Measurements from ENCODE around the gene REG4.
"Not testable (repeated sequence)": the region's sequence is repeated elsewhere in the genome, so short reads cannot be mapped to it uniquely, and the experiment has no call there.

Gene REG4

GRCh38 chr1:119811387-119811786 is at the start of gene REG4:
REG4 (minus strand) TSS chr1:119811460; CDS start chr1:119808769, 2,691 bp downstream.
- no peak for DNase-seq (ENCODE audit: low spot score)

- no peak for DNase-seq (ENCODE audit: low spot score)
These were observed 48.4 kb upstream of the REG4 start for GRCh38 chr1:119859647-119860046.

GRCh38 chr1:119858556-119859214 is 47.4 kb upstream of the REG4 start:
- DNase-seq (ENCODE audit: low spot score) = not testable (repeated sequence)

GRCh38 chr1:119858126-119858525 is 46.9 kb upstream of the REG4 start:
- DNase-seq (ENCODE audit: low spot score) = no peak

- no peak for DNase-seq (ENCODE audit: low spot score)
These were observed 41.9 kb upstream of the REG4 start for GRCh38 chr1:119853155-119853554.

GRCh38 chr1:119844206-119844605 is 32.9 kb upstream of the REG4 start:
- not testable (repeated sequence) for DNase-seq (ENCODE audit: low spot score)

- DNase-seq (ENCODE audit: low spot score) = no peak
These were observed 30.0 kb upstream of the REG4 start for GRCh38 chr1:119841306-119841705.

GRCh38 chr1:119840745-119841144 is 29.5 kb upstream of the REG4 start:
- no peak for DNase-seq (ENCODE audit: low spot score)

- no peak for DNase-seq (ENCODE audit: low spot score)
These were observed 27.0 kb upstream of the REG4 start for GRCh38 chr1:119838236-119838635.

GRCh38 chr1:119834990-119835389 is 23.7 kb upstream of the REG4 start:
- DNase-seq (ENCODE audit: low spot score) = no peak

- DNase-seq (ENCODE audit: low spot score) = no peak
These were observed 19.8 kb upstream of the REG4 start for GRCh38 chr1:119831027-119831426.

- no peak for DNase-seq (ENCODE audit: low spot score)
These were observed 18.4 kb upstream of the REG4 start for GRCh38 chr1:119829625-119830024.

- not testable (repeated sequence) for DNase-seq (ENCODE audit: low spot score)
These were observed 17.7 kb upstream of the REG4 start for GRCh38 chr1:119829006-119829405.

GRCh38 chr1:119828266-119828665 is 17.0 kb upstream of the REG4 start:
- DNase-seq (ENCODE audit: low spot score) = no peak

- DNase-seq (ENCODE audit: low spot score) = no peak
These were observed 15.8 kb upstream of the REG4 start for GRCh38 chr1:119827010-119827409.

- DNase-seq (ENCODE audit: low spot score) = no peak
These were observed 11.1 kb upstream of the REG4 start for GRCh38 chr1:119822406-119822805.

GRCh38 chr1:119818181-119818580 is 6.9 kb upstream of the REG4 start:
- no peak for DNase-seq (ENCODE audit: low spot score)

GRCh38 chr1:119816407-119816806 is 5.1 kb upstream of the REG4 start:
- no peak for DNase-seq (ENCODE audit: low spot score)

- no peak for DNase-seq (ENCODE audit: low spot score)
These were observed 4.7 kb upstream of the REG4 start for GRCh38 chr1:119815928-119816327.

- no peak for DNase-seq (ENCODE audit: low spot score)
These were observed 4.1 kb upstream of the REG4 start for GRCh38 chr1:119815361-119815760.

- no peak for DNase-seq (ENCODE audit: low spot score)
These were observed 3.0 kb upstream of the REG4 start for GRCh38 chr1:119814288-119814687.

GRCh38 chr1:119811985-119812557 is 811 bp upstream of the REG4 start:
- no peak for DNase-seq (ENCODE audit: low spot score)

GRCh38 chr1:119808972-119809550 is 2.2 kb downstream of the REG4 start:
- DNase-seq (ENCODE audit: low spot score) = peak; percentile 72

- no peak for DNase-seq (ENCODE audit: low spot score)
These were observed 2.8 kb downstream of the REG4 start for GRCh38 chr1:119808491-119808890.
